ENCODE data around the gene DNM3.
A peak's percentile ranks its signal among the peaks of the same experiment; 100 is the strongest.

Gene DNM3

GRCh38 chr1:171873664-171874063, 32.4 kb downstream of the DNM3 start:
- POLR2A ChIA-PET, result no interaction called here
- no CpG with 5 or more reads among the region's 5 CpGs for WGBS (ENCODE audit: insufficient coverage)

DNA sequence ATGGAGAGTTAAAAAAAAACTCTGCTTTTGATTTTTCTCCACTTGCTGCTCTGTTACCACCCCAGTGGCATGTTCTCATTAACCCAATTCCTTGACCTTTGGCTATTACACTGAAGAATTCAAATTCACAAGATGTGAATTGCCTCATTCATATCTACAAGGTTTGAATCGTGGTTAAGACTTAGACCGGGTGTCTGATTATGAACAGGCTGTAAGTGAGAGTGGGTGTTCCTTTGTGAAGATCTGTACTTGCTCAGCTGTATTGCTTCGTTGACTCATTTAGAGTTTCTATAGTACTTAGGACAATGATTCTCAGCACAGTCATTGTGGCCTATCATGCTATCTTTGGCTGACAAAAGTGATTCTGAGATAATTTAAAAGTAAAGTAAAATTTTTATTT, 36.4 kb downstream of the DNM3 start:
- Histone ChIP-seq H3K27ac (ENCODE audit: insufficient read depth in 1 of 2, low read depth in 1 of 2, low read length in 2 of 2, poor library complexity in 1 of 2, severe bottlenecking in 2 of 2) (no peak overlapping the region), H3K4me3 (ENCODE audit: control insufficient read depth in 1 of 7, extremely low read depth in 1 of 7, insufficient read depth in 4 of 7, low read depth in 2 of 7, low read length in 6 of 7) (no peak overlapping the region), H3K36me3 (ENCODE audit: control insufficient read depth in 4 of 4, insufficient read depth in 4 of 4, low read length in 3 of 4) (no peaks in the 10 kb centered on the region), H3K4me1 (ENCODE audit: control extremely low read depth in 1 of 4, control insufficient read depth in 4 of 4, insufficient read depth in 4 of 4, low read length in 3 of 4) (no peaks in the 10 kb centered on the region), H3K9me3 (ENCODE audit: control extremely low read depth in 1 of 5, control insufficient read depth in 4 of 5, insufficient read depth in 2 of 5, low read depth in 1 of 5, low read length in 4 of 5) (no peaks in the 10 kb centered on the region), H3K27me3 (replicated peaks in 2 of 5; ENCODE audit: control insufficient read depth in 4 of 5, insufficient read depth in 5 of 5, low read length in 4 of 5) (no peaks in the 10 kb centered on the region)
- POLR2A ChIA-PET, result no interaction called here
- 30% methylated on average over 2 of the region's 3 CpGs for WGBS (ENCODE audit: insufficient coverage)
- DNase-seq, result peak in 2 of 3 donors; percentile 40 to 68
- CTCF ChIA-PET, result no interaction called here

More at GRCh38 chr1:171873664-171874063, 32.4 kb downstream of the DNM3 start:
- no peaks in the 10 kb centered on the region for H3K9me3 ChIP-seq (ENCODE audit: control extremely low read depth in 1 of 5, control insufficient read depth in 4 of 5, insufficient read depth in 2 of 5, low read depth in 1 of 5, low read length in 4 of 5)
- no peaks in the 10 kb centered on the region for H3K36me3 ChIP-seq (ENCODE audit: control insufficient read depth in 4 of 4, insufficient read depth in 4 of 4, low read length in 3 of 4)
- H3K27ac ChIP-seq (ENCODE audit: insufficient read depth in 1 of 2, low read depth in 1 of 2, low read length in 2 of 2, poor library complexity in 1 of 2, severe bottlenecking in 2 of 2), result no peak overlapping the region
- DNase-seq, result no peak
- no peaks in the 10 kb centered on the region for H3K27me3 ChIP-seq (replicated peaks in 2 of 5; ENCODE audit: control insufficient read depth in 4 of 5, insufficient read depth in 5 of 5, low read length in 4 of 5)
- CTCF ChIA-PET, result interaction anchor here (1.2 kb wide), 1 partner anchor 31 kb away, joined by 3 read pairs; no protein-coding TSS in a partner anchor
- peaks cover 0 to 12% (median 5%) of the 10 kb centered on the region in 4 experiments for H3K4me1 ChIP-seq (ENCODE audit: control extremely low read depth in 1 of 4, control insufficient read depth in 4 of 4, insufficient read depth in 4 of 4, low read length in 3 of 4)
- H3K4me3 ChIP-seq (ENCODE audit: control insufficient read depth in 1 of 7, extremely low read depth in 1 of 7, insufficient read depth in 4 of 7, low read depth in 2 of 7, low read length in 6 of 7), result no peak overlapping the region

- whole genome bisulfite sequencing (ENCODE audit: insufficient coverage), result 93% methylated on average over 4 of the region's 4 CpGs
- H3K27me3 ChIP-seq (replicated peaks in 2 of 5; ENCODE audit: control insufficient read depth in 4 of 5, insufficient read depth in 5 of 5, low read length in 4 of 5), result no peaks in the 10 kb centered on the region
- H3K9me3 ChIP-seq (ENCODE audit: control extremely low read depth in 1 of 5, control insufficient read depth in 4 of 5, insufficient read depth in 2 of 5, low read depth in 1 of 5, low read length in 4 of 5), result no peaks in the 10 kb centered on the region
- ChIA-PET POLR2A (no interaction called here), CTCF (no interaction called here)
- DNase-seq, result no peak
- H3K36me3 ChIP-seq (ENCODE audit: control insufficient read depth in 4 of 4, insufficient read depth in 4 of 4, low read length in 3 of 4), result no peaks in the 10 kb centered on the region
- H3K4me1 ChIP-seq (ENCODE audit: control extremely low read depth in 1 of 4, control insufficient read depth in 4 of 4, insufficient read depth in 4 of 4, low read length in 3 of 4), result peaks cover 0 to 9% (median 3%) of the 10 kb centered on the region in 4 experiments
- H3K4me3 ChIP-seq (ENCODE audit: control insufficient read depth in 1 of 7, extremely low read depth in 1 of 7, insufficient read depth in 4 of 7, low read depth in 2 of 7, low read length in 6 of 7), result no peak overlapping the region
- no peak overlapping the region for H3K27ac ChIP-seq (ENCODE audit: insufficient read depth in 1 of 2, low read depth in 1 of 2, low read length in 2 of 2, poor library complexity in 1 of 2, severe bottlenecking in 2 of 2)
These were observed 38.3 kb downstream of the DNM3 start for GRCh38 chr1:171879556-171879955.

DNA sequence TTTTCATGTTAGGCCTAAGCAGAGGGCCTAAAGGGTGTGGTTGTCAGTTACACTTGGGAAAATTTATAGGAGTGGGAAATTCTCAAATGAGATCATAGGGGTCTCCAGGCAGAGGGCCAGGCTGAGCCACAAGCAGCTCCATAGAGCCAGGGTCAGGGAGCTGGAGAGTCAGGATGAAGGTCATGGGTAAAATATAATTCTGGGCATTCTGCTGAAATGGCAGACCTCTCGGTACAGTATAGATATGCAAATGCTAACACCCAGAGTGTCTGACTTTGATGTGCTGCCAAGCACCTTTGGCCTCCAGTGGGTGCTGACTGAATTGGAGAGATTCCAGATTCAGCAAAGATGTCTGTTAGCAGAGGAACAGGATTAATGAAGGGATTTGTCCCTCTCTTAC, 40.1 kb downstream of the DNM3 start:
- no peaks in the 10 kb centered on the region for H3K36me3 ChIP-seq (ENCODE audit: control insufficient read depth in 4 of 4, insufficient read depth in 4 of 4, low read length in 3 of 4)
- ChIA-PET CTCF (no interaction called here), POLR2A (no interaction called here)
- DNase-seq, result no peak
- H3K9me3 ChIP-seq (ENCODE audit: control extremely low read depth in 1 of 5, control insufficient read depth in 4 of 5, insufficient read depth in 2 of 5, low read depth in 1 of 5, low read length in 4 of 5), result no peaks in the 10 kb centered on the region
- no peaks in the 10 kb centered on the region for H3K27me3 ChIP-seq (replicated peaks in 2 of 5; ENCODE audit: control insufficient read depth in 4 of 5, insufficient read depth in 5 of 5, low read length in 4 of 5)
- WGBS (ENCODE audit: insufficient coverage), result 93% methylated on average over 1 of the region's 1 CpG
- no peak overlapping the region for H3K4me3 ChIP-seq (ENCODE audit: control insufficient read depth in 1 of 7, extremely low read depth in 1 of 7, insufficient read depth in 4 of 7, low read depth in 2 of 7, low read length in 6 of 7)
- H3K27ac ChIP-seq (ENCODE audit: insufficient read depth in 1 of 2, low read depth in 1 of 2, low read length in 2 of 2, poor library complexity in 1 of 2, severe bottlenecking in 2 of 2), result no peak overlapping the region
- H3K4me1 ChIP-seq (ENCODE audit: control extremely low read depth in 1 of 4, control insufficient read depth in 4 of 4, insufficient read depth in 4 of 4, low read length in 3 of 4), result peaks cover 0 to 9% (median 3%) of the 10 kb centered on the region in 4 experiments

DNA sequence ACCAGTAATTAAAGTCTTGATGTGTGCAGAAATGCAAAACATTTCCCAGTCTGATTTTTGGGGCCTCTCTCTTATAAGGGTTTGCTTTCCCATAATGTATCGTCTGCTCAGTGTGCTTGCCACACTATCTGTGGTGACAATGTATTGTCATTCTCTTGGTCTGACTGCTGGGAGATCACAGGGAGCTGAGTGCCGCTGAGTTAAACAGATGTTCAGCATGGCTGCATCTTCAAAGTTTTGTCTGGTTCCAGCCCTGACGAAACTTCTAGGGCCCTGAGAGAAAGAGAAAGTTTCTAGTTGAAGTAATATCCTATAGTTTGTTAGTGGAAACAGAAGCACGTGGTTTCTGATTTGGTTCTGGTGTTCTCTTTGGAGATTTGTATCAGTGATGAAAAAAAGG, 42.6 kb downstream of the DNM3 start:
- no peak overlapping the region for H3K4me3 ChIP-seq (ENCODE audit: control insufficient read depth in 1 of 7, extremely low read depth in 1 of 7, insufficient read depth in 4 of 7, low read depth in 2 of 7, low read length in 6 of 7)
- H3K36me3 ChIP-seq (ENCODE audit: control insufficient read depth in 4 of 4, insufficient read depth in 4 of 4, low read length in 3 of 4), result no peaks in the 10 kb centered on the region
- DNase-seq, result no peak
- ChIA-PET CTCF (no interaction called here), POLR2A (no interaction called here)
- 67% methylated on average over 4 of the region's 4 CpGs for WGBS (ENCODE audit: insufficient coverage)
- peaks cover 0 to 1% (median 0%) of the 10 kb centered on the region in 5 experiments for H3K9me3 ChIP-seq (ENCODE audit: control extremely low read depth in 1 of 5, control insufficient read depth in 4 of 5, insufficient read depth in 2 of 5, low read depth in 1 of 5, low read length in 4 of 5)
- H3K27me3 ChIP-seq (replicated peaks in 2 of 5; ENCODE audit: control insufficient read depth in 4 of 5, insufficient read depth in 5 of 5, low read length in 4 of 5), result no peaks in the 10 kb centered on the region
- H3K27ac ChIP-seq (ENCODE audit: insufficient read depth in 1 of 2, low read depth in 1 of 2, low read length in 2 of 2, poor library complexity in 1 of 2, severe bottlenecking in 2 of 2), result no peak overlapping the region
- peaks cover 0 to 9% (median 3%) of the 10 kb centered on the region in 4 experiments for H3K4me1 ChIP-seq (ENCODE audit: control extremely low read depth in 1 of 4, control insufficient read depth in 4 of 4, insufficient read depth in 4 of 4, low read length in 3 of 4)

- CTCF ChIA-PET, result no interaction called here
- Histone ChIP-seq H3K36me3 (ENCODE audit: control insufficient read depth in 4 of 4, insufficient read depth in 4 of 4, low read length in 3 of 4) (no peaks in the 10 kb centered on the region), H3K4me3 (ENCODE audit: control insufficient read depth in 1 of 7, extremely low read depth in 1 of 7, insufficient read depth in 4 of 7, low read depth in 2 of 7, low read length in 6 of 7) (no peak overlapping the region), H3K9me3 (ENCODE audit: control extremely low read depth in 1 of 5, control insufficient read depth in 4 of 5, insufficient read depth in 2 of 5, low read depth in 1 of 5, low read length in 4 of 5) (peaks cover 0 to 1% (median 0%) of the 10 kb centered on the region in 5 experiments), H3K4me1 (ENCODE audit: control extremely low read depth in 1 of 4, control insufficient read depth in 4 of 4, insufficient read depth in 4 of 4, low read length in 3 of 4) (peaks cover 0 to 9% (median 3%) of the 10 kb centered on the region in 4 experiments), H3K27ac (ENCODE audit: insufficient read depth in 1 of 2, low read depth in 1 of 2, low read length in 2 of 2, poor library complexity in 1 of 2, severe bottlenecking in 2 of 2) (no peak overlapping the region), H3K27me3 (replicated peaks in 2 of 5; ENCODE audit: control insufficient read depth in 4 of 5, insufficient read depth in 5 of 5, low read length in 4 of 5) (no peaks in the 10 kb centered on the region)
- WGBS (ENCODE audit: insufficient coverage), result 31% methylated on average over 1 of the region's 1 CpG
- DNase-seq, result no peak
- POLR2A ChIA-PET, result no interaction called here
These were observed 43.2 kb downstream of the DNM3 start for GRCh38 chr1:171884475-171884874.

- no CpG with 5 or more reads among the region's 1 CpG for WGBS (ENCODE audit: insufficient coverage)
- CTCF ChIA-PET, result no interaction called here
These were observed 48.8 kb downstream of the DNM3 start for GRCh38 chr1:171890131-171890530.

More at GRCh38 chr1:171890131-171890530, 48.8 kb downstream of the DNM3 start:
- Histone ChIP-seq H3K27me3 (replicated peaks in 2 of 5; ENCODE audit: control insufficient read depth in 4 of 5, insufficient read depth in 5 of 5, low read length in 4 of 5) (no peaks in the 10 kb centered on the region), H3K36me3 (ENCODE audit: control insufficient read depth in 4 of 4, insufficient read depth in 4 of 4, low read length in 3 of 4) (no peaks in the 10 kb centered on the region), H3K4me1 (ENCODE audit: control extremely low read depth in 1 of 4, control insufficient read depth in 4 of 4, insufficient read depth in 4 of 4, low read length in 3 of 4) (no peaks in the 10 kb centered on the region), H3K9me3 (ENCODE audit: control extremely low read depth in 1 of 5, control insufficient read depth in 4 of 5, insufficient read depth in 2 of 5, low read depth in 1 of 5, low read length in 4 of 5) (peaks cover 0 to 1% (median 0%) of the 10 kb centered on the region in 5 experiments), H3K4me3 (ENCODE audit: control insufficient read depth in 1 of 7, extremely low read depth in 1 of 7, insufficient read depth in 4 of 7, low read depth in 2 of 7, low read length in 6 of 7) (no peak overlapping the region), H3K27ac (ENCODE audit: insufficient read depth in 1 of 2, low read depth in 1 of 2, low read length in 2 of 2, poor library complexity in 1 of 2, severe bottlenecking in 2 of 2) (no peak overlapping the region)
- DNase-seq, result no peak
- POLR2A ChIA-PET, result no interaction called here

Measured in common myeloid progenitor, CD34-positive (primary cell).